HG03442 (cell line): Measurements from ENCODE around the gene MASP1.

Experiments
- ATAC-seq: cut with Tn5 transposase; IDR thresholded peaks from one replicate; pipeline ENCODE4 v1.9.1; 2021; ENCODE audit warnings: mild to moderate bottlenecking, moderate library complexity; ENCODE audit not compliant: unreplicated experiment

Gene MASP1

GRCh38 chr3:187295316-187296034 lies 3.9 kb upstream of the MASP1 start:
- ATAC-seq: no peak

GRCh38 chr3:187293516-187294430 lies 2.2 kb upstream of the MASP1 start:
- no peak for ATAC-seq

- ATAC-seq: no peak
Observed at GRCh38 chr3:187292631-187293515, 1.3 kb upstream of the MASP1 start.

GRCh38 chr3:187292181-187292580 lies 644 bp upstream of the MASP1 start:
- ATAC-seq: no peak

- no peak for ATAC-seq
Observed at GRCh38 chr3:187291001-187291511, 481 bp downstream of the MASP1 start.

- ATAC-seq: no peak
Observed at GRCh38 chr3:187290503-187290902, 1.0 kb downstream of the MASP1 start.

- no peak for ATAC-seq
Observed at GRCh38 chr3:187288855-187289605, 2.5 kb downstream of the MASP1 start.

- no peak for ATAC-seq
Observed at GRCh38 chr3:187288131-187288854, 3.2 kb downstream of the MASP1 start.

GRCh38 chr3:187287256-187287655 lies 4.3 kb downstream of the MASP1 start:
- no peak for ATAC-seq

GRCh38 chr3:187286467-187287059 lies 5.0 kb downstream of the MASP1 start:
- no peak for ATAC-seq

- no peak for ATAC-seq
Observed at GRCh38 chr3:187281191-187281714, 10.3 kb downstream of the MASP1 start.

GRCh38 chr3:187280644-187281043 lies 10.9 kb downstream of the MASP1 start:
- no peak for ATAC-seq

GRCh38 chr3:187277129-187277462 lies 14.4 kb downstream of the MASP1 start:
- ATAC-seq: no peak

GRCh38 chr3:187276397-187277128 lies 15.0 kb downstream of the MASP1 start:
- no peak for ATAC-seq

- no peak for ATAC-seq
Observed at GRCh38 chr3:187274977-187275338, 16.6 kb downstream of the MASP1 start.

GRCh38 chr3:187274315-187274976 lies 17.1 kb downstream of the MASP1 start:
- ATAC-seq: no peak

- ATAC-seq: no peak
Observed at GRCh38 chr3:187271582-187271981, 20.0 kb downstream of the MASP1 start.

GRCh38 chr3:187269486-187269885 lies 22.1 kb downstream of the MASP1 start:
- no peak for ATAC-seq
